Natural killer cell (primary cell): ENCODE data around the gene ADCY6. TPM values are rescaled to one million over a fixed set of nuclear protein-coding genes. Genes with fewer than 3 reads are reported as not detected.

Experiments used
- ATAC-seq, 3 donors: fragments of 150-1000 bp in 2 of 3; fragments of 200-7000 bp in 1 of 3; cut with Tn5 transposase; 1 replicate in 1 of 3; 2 replicates in 2 of 3; pipeline ENCODE4 v1.10.0; 2021; ENCODE audit warnings: mild to moderate bottlenecking in 2 of 3, moderate library complexity in 2 of 3
- DNase-seq, 2 donors: peaks; one replicate each; pipeline versions ENCODE4 v3.0.0 to v3.0.0-alpha.2; 2013 to 2021; ENCODE audit warnings: mixed read lengths in 1 of 2
- H3K27ac ChIP-seq: one replicate; pipeline ENCODE4 v1.5.1; 2013; ENCODE audit warnings: mild to moderate bottlenecking, low read length
- H3K27me3 ChIP-seq: one replicate; pipeline ENCODE4 v1.6.1; 2013; ENCODE audit warnings: low read length; ENCODE audit not compliant: control insufficient read depth, insufficient read depth
- H3K36me3 ChIP-seq: one replicate; pipeline ENCODE4 v1.6.1; 2013; ENCODE audit warnings: low read length; ENCODE audit not compliant: control insufficient read depth, insufficient read depth
- H3K4me1 ChIP-seq: one replicate; pipeline ENCODE4 v1.6.1; 2013; ENCODE audit warnings: low read length; ENCODE audit not compliant: control insufficient read depth, insufficient read depth
- H3K4me3 ChIP-seq: one replicate; pipeline ENCODE4 v1.5.1; 2013; ENCODE audit warnings: low read length
- H3K9me3 ChIP-seq: one replicate; pipeline ENCODE4 v1.6.1; 2013; ENCODE audit warnings: low read length; ENCODE audit not compliant: control insufficient read depth, insufficient read depth
- H3K27ac Mint-ChIP-seq, 2 donors: one replicate each; pipeline ENCODE4 v1.8.0; 2022; ENCODE audit warnings: mild to moderate bottlenecking in 2 of 2, mixed read lengths in 2 of 2, moderate library complexity in 1 of 2
- H3K27me3 Mint-ChIP-seq, 2 donors: one replicate each; pipeline ENCODE4 v1.8.0; 2022; ENCODE audit warnings: low read depth in 2 of 2, mixed read lengths in 2 of 2
- H3K36me3 Mint-ChIP-seq: one replicate; pipeline ENCODE4 v1.8.0; 2022; ENCODE audit warnings: mixed read lengths
- H3K4me1 Mint-ChIP-seq, 2 donors: one replicate each; pipeline ENCODE4 v1.8.0; 2022; ENCODE audit warnings: mixed read lengths in 2 of 2
- H3K4me3 Mint-ChIP-seq: one replicate; pipeline ENCODE4 v1.8.0; 2022; ENCODE audit warnings: mild to moderate bottlenecking, moderate library complexity, mixed read lengths
- H3K9me3 Mint-ChIP-seq, 2 donors: one replicate each; pipeline ENCODE4 v1.8.0; 2022; ENCODE audit warnings: mixed read lengths in 2 of 2
- CTCF ChIP-seq: fragments of 200-600 bp; IDR thresholded peaks from one replicate; pipeline ENCODE4 v1.8.0; 2022; ENCODE audit warnings: antibody characterized with exemption
- WGBS: methylation state at CpG from one replicate; pipeline ENCODE4 v1.1.7; 2013; ENCODE audit warnings: missing lambda C conversion rate; ENCODE audit not compliant: insufficient coverage; 5-methylcytosine and 5-hydroxymethylcytosine counted together
- intact Hi-C: fragments of 100-400 bp; cut with micrococcal nuclease; formaldehyde crosslinking; loops from one replicate; pipeline ENCODE4 v1.14.2; 2022
- total RNA-seq, 4 donors: library from RNA; stranded (reverse); fragments of 120-200 nt in 1 of 4; gene quantifications; one replicate each; pipeline versions ENCODE4 v1.2.3 to v1.2.4, GENCODE V29; 2013 to 2022

The ADCY6 gene
- total RNA-seq, 3 donors from 2014 or later (not counting 1 experiment from before 2014, with no cell fraction given): 0.20 to 1.1 (median 0.31) TPM

GRCh38 chr12:48822139-48822538 lies 33.2 kb upstream of the ADCY6 start:
- H3K36me3 ChIP-seq: no peaks in the 10 kb centered on the region
- ATAC-seq (no peak), DNase-seq (no peak)
- H3K9me3 ChIP-seq: no peaks in the 10 kb centered on the region
- H3K27ac Mint-ChIP-seq: peak overlapping the region in 1 of 2 donors; percentile 51
- H3K27me3 Mint-ChIP-seq: peaks cover 0 to 9% of the 10 kb centered on the region in 2 donors
- no peak overlapping the region for H3K4me3 Mint-ChIP-seq
- no peaks in the 10 kb centered on the region for H3K27me3 ChIP-seq
- H3K36me3 Mint-ChIP-seq: no peaks in the 10 kb centered on the region
- H3K4me1 ChIP-seq: peaks cover 13% of the 10 kb centered on the region
- H3K9me3 Mint-ChIP-seq: no peaks in the 10 kb centered on the region
- intact Hi-C loops: no loop called here
- no peak overlapping the region for H3K4me3 ChIP-seq
- WGBS: 94% methylated on average over 5 of the region's 5 CpGs
- H3K4me1 Mint-ChIP-seq: peaks cover 0 to 27% of the 10 kb centered on the region in 2 donors
- TF ChIP-seq CTCF: no peak
- H3K27ac ChIP-seq: no peak overlapping the region

GRCh38 chr12:48819986-48820725 lies 31.3 kb upstream of the ADCY6 start:
- Histone ChIP-seq H3K9me3 (no peaks in the 10 kb centered on the region), H3K4me1 (peaks cover 23% of the 10 kb centered on the region), H3K36me3 (no peaks in the 10 kb centered on the region), H3K27me3 (peaks cover 11% of the 10 kb centered on the region), H3K4me3 (no peak overlapping the region), H3K27ac (no peak overlapping the region)
- Mint-ChIP-seq H3K27ac (no peak overlapping the region), H3K9me3 (no peaks in the 10 kb centered on the region), H3K36me3 (no peaks in the 10 kb centered on the region), H3K4me1 (peaks cover 9 to 39% of the 10 kb centered on the region in 2 donors), H3K4me3 (peak overlapping the region; percentile 28), H3K27me3 (peaks cover 8 to 21% of the 10 kb centered on the region in 2 donors)
- ATAC-seq (no peak), DNase-seq (no peak)
- intact Hi-C loops: no loop called here
- WGBS: 87% methylated on average over 5 of the region's 5 CpGs
- no peak for TF ChIP-seq CTCF

DNA sequence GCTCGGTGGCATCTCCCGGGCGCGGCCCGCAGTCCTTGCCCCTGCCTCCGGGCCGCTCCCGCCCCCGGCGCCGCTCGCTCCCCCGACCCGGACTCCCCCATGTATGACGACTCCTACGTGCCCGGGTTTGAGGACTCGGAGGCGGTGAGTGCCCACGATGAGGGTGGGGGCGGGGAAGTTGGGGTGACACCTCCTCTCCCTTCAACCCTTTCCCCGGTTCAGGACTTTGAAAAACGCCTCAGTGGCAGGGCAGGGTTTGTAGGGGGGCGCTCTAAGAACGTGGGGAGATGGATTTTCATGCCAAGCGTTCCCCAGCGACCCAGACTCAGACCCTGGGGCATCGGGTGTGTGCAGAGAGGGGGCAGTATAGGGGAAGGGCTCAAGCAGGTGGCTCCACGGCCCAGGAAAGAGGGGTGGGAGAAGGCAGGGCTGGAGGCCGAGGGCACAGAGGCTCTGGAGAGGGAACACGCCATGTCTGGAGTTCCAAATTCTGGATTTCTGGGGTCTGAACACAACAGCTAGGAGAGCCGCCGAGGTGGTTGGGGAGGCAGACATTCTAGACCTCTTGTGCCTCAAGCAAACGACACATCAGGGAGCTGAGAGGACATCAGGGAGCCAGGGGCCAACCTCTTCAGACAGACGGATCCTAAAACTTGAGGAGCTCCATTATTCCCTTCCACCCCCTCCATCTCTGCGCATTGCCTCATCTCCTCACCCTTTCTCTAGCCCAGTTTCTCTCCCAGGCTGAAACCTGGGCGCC lies 30.1 kb upstream of the ADCY6 start:
- Mint-ChIP-seq H3K36me3 (no peaks in the 10 kb centered on the region), H3K4me3 (peak overlapping the region; percentile 83), H3K27me3 (peaks cover 8 to 22% of the 10 kb centered on the region in 2 donors), H3K27ac (peak overlapping the region in 1 of 2 donors; percentile 82), H3K4me1 (peaks cover 12 to 48% of the 10 kb centered on the region in 2 donors), H3K9me3 (no peaks in the 10 kb centered on the region)
- WGBS: 21% methylated on average over 36 of the region's 37 CpGs
- Histone ChIP-seq H3K4me3 (peak overlapping the region; percentile 51), H3K27me3 (peaks cover 11% of the 10 kb centered on the region), H3K4me1 (peaks cover 30% of the 10 kb centered on the region), H3K9me3 (no peaks in the 10 kb centered on the region), H3K27ac (no peak overlapping the region), H3K36me3 (no peaks in the 10 kb centered on the region)
- intact Hi-C loops: no loop called here
- TF ChIP-seq CTCF: no peak
- DNase-seq (peak in 1 of 2 donors; percentile 54), ATAC-seq (peak in 1 of 3 donors; percentile 9)
